HEK293 (cell line): ENCODE data around the gene NTSR2.

Experiments used
- CTCF ChIA-PET: fragments of 350-600 bp; formaldehyde crosslinking; extraction: SDS; loops from one replicate; lab custom pipeline; 2021; ENCODE audit warnings: antibody characterized with exemption; lab: Yijun Ruan, JAX
- POLR2A ChIA-PET: fragments of 300-600 bp; formaldehyde crosslinking; extraction: SDS; loops from one replicate; lab custom pipeline; 2020; ENCODE audit warnings: antibody characterized with exemption, inconsistent platforms; lab: Yijun Ruan, JAX
- H3K27ac ChIP-seq: fragments of 200-500 bp; sonication (Bioruptor generic); 2 replicates; pipeline ENCODE4 v1.5.1; 2014; ENCODE audit warnings: low read depth, low read length, control low read depth, inconsistent platforms; ENCODE audit errors: extremely low read depth
- H3K36me3 ChIP-seq, 2 experiments: fragments of 200-500 bp in 1 of 2; sonication (Bioruptor generic) in 1 of 2; 1 replicate in 1 of 2; 2 replicates in 1 of 2; pipeline ENCODE4 v1.5.1; 2014 to 2017; ENCODE audit warnings: inconsistent platforms in 2 of 2, low read length in 2 of 2; ENCODE audit not compliant: control insufficient read depth in 2 of 2, insufficient read depth in 1 of 2
- H3K4me1 ChIP-seq: fragments of 200-500 bp; sonication (Bioruptor generic); 2 replicates; pipeline ENCODE4 v1.5.1; 2014; ENCODE audit warnings: mild to moderate bottlenecking, low read length, inconsistent platforms; ENCODE audit not compliant: control insufficient read depth, insufficient read depth
- H3K4me3 ChIP-seq: 2 replicates; pipeline ENCODE4 v1.5.1; 2011; ENCODE audit warnings: low read depth, mild to moderate bottlenecking, control low read depth, low read length, moderate library complexity
- H3K9me3 ChIP-seq: fragments of 200-500 bp; sonication (Bioruptor generic); 2 replicates; pipeline ENCODE4 v1.5.1; 2014; ENCODE audit warnings: low read depth, low read length, inconsistent platforms; ENCODE audit not compliant: control insufficient read depth, insufficient read depth
- GLI4 ChIP-seq: fragments of 450-650 bp; formaldehyde crosslinking; IDR thresholded peaks from 2 replicates; pipeline ENCODE4 v1.5.1; 2016; ENCODE audit warnings: missing biosample characterization, missing genetic modification characterization
- KLF9 ChIP-seq: fragments of 450-650 bp; formaldehyde crosslinking; IDR thresholded peaks from 2 replicates; pipeline ENCODE4 v1.5.1; 2016; ENCODE audit warnings: missing biosample characterization, missing genetic modification characterization, low read depth
- MEIS1 ChIP-seq: sonication (generic); formaldehyde crosslinking; IDR thresholded peaks from 2 replicates; pipeline ENCODE4 v1.8.1; 2022; ENCODE audit warnings: missing genetic modification reagents, mild to moderate bottlenecking, borderline replicate concordance
- TRIM28 ChIP-seq: IDR thresholded peaks from 2 replicates; pipeline ENCODE4 v1.6.1; 2011; ENCODE audit warnings: low read length, control low read depth, borderline replicate concordance
- TSHZ1 ChIP-seq: fragments of 450-650 bp; formaldehyde crosslinking; IDR thresholded peaks from 2 replicates; pipeline ENCODE4 v1.5.1; 2016; ENCODE audit warnings: missing biosample characterization, missing genetic modification characterization, borderline replicate concordance
- ZBTB1 ChIP-seq: fragments of 450-650 bp; formaldehyde crosslinking; IDR thresholded peaks from 2 replicates; pipeline ENCODE4 v1.5.1; 2016; ENCODE audit warnings: missing biosample characterization, missing genetic modification characterization
- ZBTB44 ChIP-seq: fragments of 450-650 bp; IDR thresholded peaks from 2 replicates; pipeline ENCODE4 v1.5.1; 2018; ENCODE audit warnings: missing biosample characterization, mild to moderate bottlenecking, missing genetic modification characterization
- ZBTB7A ChIP-seq: fragments of 450-650 bp; formaldehyde crosslinking; IDR thresholded peaks from 2 replicates; pipeline ENCODE4 v1.5.1; 2016; ENCODE audit warnings: low read depth, missing biosample characterization, missing genetic modification characterization
- ZFP37 ChIP-seq: fragments of 450-650 bp; formaldehyde crosslinking; IDR thresholded peaks from 2 replicates; pipeline ENCODE4 v1.5.1; 2016; ENCODE audit warnings: missing biosample characterization, missing genetic modification characterization
- ZNF146 ChIP-seq: fragments of 450-650 bp; formaldehyde crosslinking; IDR thresholded peaks from 2 replicates; pipeline ENCODE4 v1.5.1; 2016; ENCODE audit warnings: missing biosample characterization, missing genetic modification characterization
- ZNF175 ChIP-seq: fragments of 450-650 bp; formaldehyde crosslinking; IDR thresholded peaks from 2 replicates; pipeline ENCODE4 v1.5.1; 2016; ENCODE audit warnings: missing biosample characterization, missing genetic modification characterization
- ZNF239 ChIP-seq: fragments of 450-650 bp; formaldehyde crosslinking; IDR thresholded peaks from 2 replicates; pipeline ENCODE4 v1.5.1; 2016; ENCODE audit warnings: missing biosample characterization, missing genetic modification characterization
- ZNF26 ChIP-seq: fragments of 450-650 bp; formaldehyde crosslinking; IDR thresholded peaks from 2 replicates; pipeline ENCODE4 v1.5.1; 2016; ENCODE audit warnings: missing biosample characterization, missing genetic modification characterization
- ZNF292 ChIP-seq: fragments of 450-650 bp; formaldehyde crosslinking; IDR thresholded peaks from 2 replicates; pipeline ENCODE4 v1.5.1; 2016; ENCODE audit warnings: low read depth, missing biosample characterization, missing genetic modification characterization, borderline replicate concordance
- ZNF48 ChIP-seq: fragments of 450-650 bp; formaldehyde crosslinking; IDR thresholded peaks from 2 replicates; pipeline ENCODE4 v1.5.1; 2016; ENCODE audit warnings: missing biosample characterization, missing genetic modification characterization
- ZNF513 ChIP-seq: fragments of 450-650 bp; IDR thresholded peaks from 2 replicates; pipeline ENCODE4 v1.5.1; 2018; ENCODE audit warnings: missing biosample characterization, missing genetic modification characterization
- ZNF548 ChIP-seq: fragments of 450-650 bp; formaldehyde crosslinking; IDR thresholded peaks from 2 replicates; pipeline ENCODE4 v1.5.1; 2016; ENCODE audit warnings: missing biosample characterization, missing genetic modification characterization
- ZNF626 ChIP-seq: fragments of 450-650 bp; sonication (Bioruptor Pico); formaldehyde crosslinking; IDR thresholded peaks from 2 replicates; pipeline ENCODE4 v1.5.1; 2018; ENCODE audit warnings: missing biosample characterization, missing genetic modification characterization, inconsistent platforms
- ZNF639 ChIP-seq: fragments of 450-650 bp; formaldehyde crosslinking; IDR thresholded peaks from 2 replicates; pipeline ENCODE4 v1.5.1; 2016; ENCODE audit warnings: missing biosample characterization, missing genetic modification characterization
- ZSCAN18 ChIP-seq: fragments of 450-650 bp; formaldehyde crosslinking; IDR thresholded peaks from 2 replicates; pipeline ENCODE4 v1.5.1; 2016; ENCODE audit warnings: missing biosample characterization, missing genetic modification characterization
- ZXDB ChIP-seq: fragments of 450-650 bp; formaldehyde crosslinking; IDR thresholded peaks from 2 replicates; pipeline ENCODE4 v1.5.1; 2016; ENCODE audit warnings: missing biosample characterization, missing genetic modification characterization
- TF ChIP-seq, protein P1 (sequence below): fragments of 450-650 bp; formaldehyde crosslinking; IDR thresholded peaks from 2 replicates; pipeline ENCODE4 v1.5.1; 2016; ENCODE audit warnings: missing biosample characterization, missing genetic modification characterization

The NTSR2 gene

DNA sequence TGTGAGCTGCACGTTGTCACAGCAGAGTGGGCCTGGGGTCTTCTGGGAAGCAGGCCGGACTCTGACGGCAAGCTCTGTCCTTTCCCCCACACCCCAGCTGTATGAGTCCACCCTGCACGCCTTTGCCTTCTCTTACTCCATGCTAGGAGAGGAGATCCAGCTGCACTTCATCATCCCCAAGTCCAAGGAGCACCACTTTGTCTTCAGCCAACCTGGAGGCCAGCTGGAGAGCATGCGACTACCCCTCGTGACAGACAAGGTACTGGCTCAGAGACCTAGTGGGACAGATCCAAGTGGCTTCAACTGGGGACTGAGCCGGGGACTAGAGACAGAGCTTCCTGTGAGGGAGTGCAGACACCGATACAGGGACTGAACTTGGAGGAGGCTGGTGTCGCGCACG is 40.1 kb downstream of the NTSR2 start (continued):
- no peak for TF ChIP-seq TSHZ1 (tag by site-specific recombination)
- TF ChIP-seq ZNF26, result no peak
- TF ChIP-seq, protein P1, sequence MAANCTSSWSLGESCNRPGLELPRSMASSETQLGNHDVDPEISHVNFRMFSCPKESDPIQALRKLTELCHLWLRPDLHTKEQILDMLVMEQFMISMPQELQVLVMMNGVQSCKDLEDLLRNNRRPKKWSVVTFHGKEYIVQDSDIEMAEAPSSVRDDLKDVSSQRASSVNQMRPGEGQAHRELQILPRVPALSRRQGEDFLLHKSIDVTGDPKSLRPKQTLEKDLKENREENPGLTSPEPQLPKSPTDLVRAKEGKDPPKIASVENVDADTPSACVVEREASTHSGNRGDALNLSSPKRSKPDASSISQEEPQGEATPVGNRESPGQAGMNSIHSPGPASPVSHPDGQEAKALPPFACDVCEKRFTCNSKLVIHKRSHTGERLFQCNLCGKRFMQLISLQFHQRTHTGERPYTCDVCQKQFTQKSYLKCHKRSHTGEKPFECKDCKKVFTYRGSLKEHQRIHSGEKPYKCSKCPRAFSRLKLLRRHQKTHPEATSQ, result no peak
- TF ChIP-seq ZNF48 (tag by site-specific recombination), result no peak
- TF ChIP-seq ZXDB (tag by site-specific recombination), result no peak

DNA sequence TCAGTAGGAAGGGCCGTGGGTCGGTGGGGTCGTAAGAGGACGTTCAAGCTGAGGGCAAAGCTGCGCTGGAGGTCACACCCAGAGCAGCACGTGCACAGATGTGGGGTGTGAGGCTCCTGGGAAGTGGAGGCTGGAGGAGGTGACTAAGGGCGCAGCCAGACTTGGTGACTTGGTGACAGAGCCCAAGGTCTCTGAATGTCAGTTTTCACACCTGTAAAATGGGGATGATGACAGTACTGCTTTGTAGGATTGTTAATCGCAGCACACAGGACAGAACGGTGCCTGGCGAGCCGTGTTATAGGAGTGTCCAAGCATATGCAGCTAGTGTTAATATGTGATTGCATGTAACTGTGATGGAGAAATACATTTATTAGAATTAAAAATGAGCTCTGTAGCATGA is 40.8 kb downstream of the NTSR2 start:
- Histone ChIP-seq H3K36me3 (peaks cover 0 to 3% of the 10 kb centered on the region in 2 experiments; a peak in 1 of 3 replicates), H3K9me3 (no peaks in the 10 kb centered on the region), H3K4me3 (no peak overlapping the region), H3K27ac (no peak overlapping the region), H3K4me1 (no peaks in the 10 kb centered on the region)
- TF ChIP-seq TRIM28 (no peak), ZNF146 (tag by site-specific recombination) (no peak), GLI4 (no peak)
- POLR2A ChIA-PET, result no interaction called here
- CTCF ChIA-PET, result no interaction called here

DNA sequence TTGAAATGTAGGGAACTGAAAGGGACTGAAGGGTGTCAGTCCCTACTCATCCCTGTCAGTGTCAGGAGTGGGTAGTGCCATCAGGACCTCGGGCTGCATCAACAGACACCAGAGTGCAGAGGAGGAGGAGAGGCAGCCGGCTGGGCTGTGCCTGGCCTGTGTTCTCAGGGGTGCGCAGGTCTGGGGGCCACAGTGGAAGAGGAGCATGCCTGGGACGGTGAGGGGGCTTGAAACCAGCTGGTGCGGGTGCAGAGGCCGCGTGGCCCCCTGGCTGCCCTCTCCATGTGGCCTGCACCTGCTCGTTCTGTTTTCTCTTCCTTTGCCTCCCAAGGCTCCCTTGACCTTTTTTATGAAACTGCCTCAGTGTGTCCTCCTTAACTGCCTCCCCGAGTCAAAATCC is 41.3 kb downstream of the NTSR2 start:
- Histone ChIP-seq H3K27ac (no peak overlapping the region), H3K4me1 (no peaks in the 10 kb centered on the region), H3K9me3 (no peaks in the 10 kb centered on the region), H3K36me3 (peaks cover 0 to 3% of the 10 kb centered on the region in 2 experiments; a peak in 1 of 3 replicates), H3K4me3 (no peak overlapping the region)
- POLR2A ChIA-PET, result no interaction called here
- CTCF ChIA-PET, result no interaction called here
- TF ChIP-seq ZBTB1 (no peak), ZBTB44 (tag by site-specific recombination) (no peak), MEIS1 (CRISPR knock-in tag) (no peak), ZNF513 (tag by site-specific recombination) (no peak), ZNF639 (tag by site-specific recombination) (no peak), ZNF239 (tag by site-specific recombination) (no peak), KLF9 (no peak), ZFP37 (no peak), ZNF146 (tag by site-specific recombination) (no peak), ZNF175 (tag by site-specific recombination) (no peak), ZSCAN18 (no peak), ZBTB7A (no peak), ZNF626 (tag by site-specific recombination) (no peak), ZNF292 (tag by site-specific recombination) (no peak), ZNF548 (tag by site-specific recombination) (no peak)
